Mesothelial cell of epicardium (in vitro differentiated cells): Measurements from ENCODE around the gene SLC30A3. TPM values are rescaled to one million over a fixed set of nuclear protein-coding genes. Genes with fewer than 3 reads are reported as not detected.

Source experiments
- DNase-seq, 2 experiments: peaks; one replicate each; pipeline ENCODE4 v3.0.0; 2021; ENCODE audit warnings: low spot score in 2 of 2; ENCODE audit not compliant: unreplicated experiment in 2 of 2
- H3K27ac Mint-ChIP-seq: 2 replicates; pipeline ENCODE4 v1.8.0; 2021; ENCODE audit warnings: mixed read lengths
- H3K27me3 Mint-ChIP-seq: 2 replicates; pipeline ENCODE4 v1.8.0; 2021; ENCODE audit warnings: low read depth, mixed read lengths
- H3K36me3 Mint-ChIP-seq: 2 replicates; pipeline ENCODE4 v1.8.0; 2021; ENCODE audit warnings: mixed read lengths
- H3K4me1 Mint-ChIP-seq: 2 replicates; pipeline ENCODE4 v1.8.0; 2021; ENCODE audit warnings: mixed read lengths
- H3K4me3 Mint-ChIP-seq: 2 replicates; pipeline ENCODE4 v1.8.0; 2021; ENCODE audit warnings: mild to moderate bottlenecking, moderate library complexity, mixed read lengths
- H3K9me3 Mint-ChIP-seq: 2 replicates; pipeline ENCODE4 v1.8.0; 2021; ENCODE audit warnings: mixed read lengths
- total RNA-seq: library from RNA; stranded (reverse); gene quantifications from 3 replicates; pipeline ENCODE4 v1.2.1, GENCODE V29; 2021
- TF ChIP-seq, protein P1 (sequence below): fragments of 200-600 bp; sonication (generic); IDR thresholded peaks from one replicate; pipeline ENCODE4 v1.5.0; 2021; ENCODE audit warnings: antibody characterized with exemption; ENCODE audit not compliant: unreplicated experiment

The SLC30A3 gene
- total RNA-seq, 1 donor from 2014 or later: 3.1 TPM

DNA sequence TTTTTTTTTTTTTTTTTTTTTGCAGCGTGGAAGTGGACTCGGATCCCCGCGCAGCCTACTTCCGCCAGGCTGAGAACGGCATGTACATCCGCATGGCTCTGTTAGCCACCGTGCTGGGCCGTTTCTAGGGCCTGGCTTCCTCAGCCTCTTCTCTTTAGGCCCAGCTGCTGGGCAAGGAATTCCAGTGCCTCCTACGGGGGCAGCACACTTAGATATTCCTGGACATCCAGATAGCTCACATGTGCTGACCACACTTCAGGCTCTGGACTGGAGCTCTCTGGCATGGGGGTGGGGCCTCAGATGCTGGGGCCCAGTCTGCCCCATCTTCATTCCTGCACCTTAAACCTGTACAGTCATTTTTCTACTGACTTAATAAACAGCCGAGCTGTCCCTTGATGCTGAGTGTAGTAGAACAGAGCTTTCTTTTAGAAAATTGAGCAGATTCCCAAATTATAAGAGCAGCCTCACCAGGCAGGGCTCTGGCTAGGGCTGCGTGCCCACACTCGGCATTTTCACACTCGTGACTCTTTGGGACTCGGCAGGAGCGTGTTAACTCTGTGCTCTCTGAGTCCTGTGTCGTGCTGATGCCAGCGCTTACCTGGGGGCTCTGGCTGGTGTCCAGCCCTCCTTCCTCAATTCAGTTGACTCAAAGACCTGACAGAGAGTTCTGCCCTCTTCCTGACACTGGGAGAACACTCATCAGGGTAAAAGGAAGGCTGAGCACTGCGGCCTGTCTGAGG, 19.3 kb downstream of the SLC30A3 start:
- no peak for DNase-seq
- no peak overlapping the region for H3K27ac Mint-ChIP-seq
- peaks cover 1% of the 10 kb centered on the region for H3K4me1 Mint-ChIP-seq
- H3K9me3 Mint-ChIP-seq: no peaks in the 10 kb centered on the region
- TF ChIP-seq, protein P1, sequence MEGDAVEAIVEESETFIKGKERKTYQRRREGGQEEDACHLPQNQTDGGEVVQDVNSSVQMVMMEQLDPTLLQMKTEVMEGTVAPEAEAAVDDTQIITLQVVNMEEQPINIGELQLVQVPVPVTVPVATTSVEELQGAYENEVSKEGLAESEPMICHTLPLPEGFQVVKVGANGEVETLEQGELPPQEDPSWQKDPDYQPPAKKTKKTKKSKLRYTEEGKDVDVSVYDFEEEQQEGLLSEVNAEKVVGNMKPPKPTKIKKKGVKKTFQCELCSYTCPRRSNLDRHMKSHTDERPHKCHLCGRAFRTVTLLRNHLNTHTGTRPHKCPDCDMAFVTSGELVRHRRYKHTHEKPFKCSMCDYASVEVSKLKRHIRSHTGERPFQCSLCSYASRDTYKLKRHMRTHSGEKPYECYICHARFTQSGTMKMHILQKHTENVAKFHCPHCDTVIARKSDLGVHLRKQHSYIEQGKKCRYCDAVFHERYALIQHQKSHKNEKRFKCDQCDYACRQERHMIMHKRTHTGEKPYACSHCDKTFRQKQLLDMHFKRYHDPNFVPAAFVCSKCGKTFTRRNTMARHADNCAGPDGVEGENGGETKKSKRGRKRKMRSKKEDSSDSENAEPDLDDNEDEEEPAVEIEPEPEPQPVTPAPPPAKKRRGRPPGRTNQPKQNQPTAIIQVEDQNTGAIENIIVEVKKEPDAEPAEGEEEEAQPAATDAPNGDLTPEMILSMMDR: no peak
- H3K4me3 Mint-ChIP-seq: no peak overlapping the region
- peaks cover 11% of the 10 kb centered on the region for H3K27me3 Mint-ChIP-seq
- peaks cover 19% of the 10 kb centered on the region for H3K36me3 Mint-ChIP-seq

- peaks cover 23% of the 10 kb centered on the region for H3K36me3 Mint-ChIP-seq
- DNase-seq: no peak
- no peaks in the 10 kb centered on the region for H3K4me1 Mint-ChIP-seq
- no peak overlapping the region for H3K4me3 Mint-ChIP-seq
- H3K27me3 Mint-ChIP-seq: peaks cover 1% of the 10 kb centered on the region
- no peaks in the 10 kb centered on the region for H3K9me3 Mint-ChIP-seq
- TF ChIP-seq, protein P1: no peak
- H3K27ac Mint-ChIP-seq: no peak overlapping the region
These were observed 20.3 kb downstream of the SLC30A3 start for GRCh38 chr2:27242614-27242951.

- no peak for DNase-seq
- Mint-ChIP-seq H3K27me3 (no peaks in the 10 kb centered on the region), H3K4me1 (no peaks in the 10 kb centered on the region), H3K4me3 (no peak overlapping the region), H3K9me3 (no peaks in the 10 kb centered on the region), H3K27ac (no peak overlapping the region), H3K36me3 (peaks cover 28% of the 10 kb centered on the region)
- TF ChIP-seq, protein P1: no peak
These were observed 20.9 kb downstream of the SLC30A3 start for GRCh38 chr2:27241761-27242613.

DNA sequence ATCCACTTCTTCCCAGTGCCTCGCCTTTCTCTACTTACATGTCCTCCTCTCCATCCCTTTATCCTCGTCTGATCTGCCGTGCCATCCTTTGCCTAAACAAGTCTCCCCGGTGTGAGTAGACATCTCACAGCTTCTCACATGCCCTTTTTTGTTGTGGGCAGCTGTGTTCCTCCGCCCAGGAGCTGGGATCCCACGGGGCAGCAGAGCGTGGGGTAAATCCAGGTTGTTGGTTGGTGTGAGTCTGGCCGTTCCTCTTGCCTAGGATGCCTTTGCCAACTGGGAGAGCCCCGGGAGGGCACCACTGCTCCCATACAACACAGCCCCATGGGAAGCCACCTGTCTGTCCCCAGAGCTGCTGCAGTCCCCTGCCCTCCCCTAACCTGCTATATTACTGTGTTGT, 22.4 kb downstream of the SLC30A3 start:
- Mint-ChIP-seq H3K9me3 (no peaks in the 10 kb centered on the region), H3K36me3 (peaks cover 30% of the 10 kb centered on the region), H3K4me3 (no peak overlapping the region), H3K27me3 (no peaks in the 10 kb centered on the region), H3K4me1 (no peaks in the 10 kb centered on the region), H3K27ac (no peak overlapping the region)
- TF ChIP-seq, protein P1: no peak
- no peak for DNase-seq

DNA sequence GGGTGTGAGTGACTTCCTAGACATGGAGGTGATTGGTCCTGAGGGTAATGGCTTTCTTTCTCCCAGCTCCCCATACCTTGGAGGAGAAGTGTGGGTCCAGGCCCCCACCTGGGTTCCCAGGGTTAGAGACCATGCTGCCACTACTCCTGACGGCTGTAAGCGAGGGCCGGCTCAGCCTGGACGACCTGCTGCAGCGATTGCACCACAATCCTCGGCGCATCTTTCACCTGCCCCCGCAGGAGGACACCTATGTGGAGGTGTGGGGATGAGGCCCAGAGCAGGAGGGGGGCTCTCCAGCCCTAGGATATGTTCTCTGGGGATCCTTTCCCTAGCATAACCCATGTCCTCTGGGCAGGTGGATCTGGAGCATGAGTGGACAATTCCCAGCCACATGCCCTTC, 23.9 kb downstream of the SLC30A3 start:
- no peak overlapping the region for H3K4me3 Mint-ChIP-seq
- no peaks in the 10 kb centered on the region for H3K27me3 Mint-ChIP-seq
- no peak overlapping the region for H3K27ac Mint-ChIP-seq
- DNase-seq: no peak
- H3K9me3 Mint-ChIP-seq: no peaks in the 10 kb centered on the region
- H3K4me1 Mint-ChIP-seq: no peaks in the 10 kb centered on the region
- TF ChIP-seq, protein P1: no peak
- peaks cover 35% of the 10 kb centered on the region for H3K36me3 Mint-ChIP-seq
